HG03045 (cell line): Measurements from ENCODE around the gene OR10AD1.
"Not testable (repeated sequence)": the region's sequence is repeated elsewhere in the genome, so short reads cannot be mapped to it uniquely, and the experiment has no call there.

Experiments used
- ATAC-seq: cut with Tn5 transposase; IDR thresholded peaks from one replicate; pipeline ENCODE4 v1.9.1; 2021; ENCODE audit warnings: mild to moderate bottlenecking, moderate library complexity; ENCODE audit not compliant: unreplicated experiment

Gene OR10AD1

DNA sequence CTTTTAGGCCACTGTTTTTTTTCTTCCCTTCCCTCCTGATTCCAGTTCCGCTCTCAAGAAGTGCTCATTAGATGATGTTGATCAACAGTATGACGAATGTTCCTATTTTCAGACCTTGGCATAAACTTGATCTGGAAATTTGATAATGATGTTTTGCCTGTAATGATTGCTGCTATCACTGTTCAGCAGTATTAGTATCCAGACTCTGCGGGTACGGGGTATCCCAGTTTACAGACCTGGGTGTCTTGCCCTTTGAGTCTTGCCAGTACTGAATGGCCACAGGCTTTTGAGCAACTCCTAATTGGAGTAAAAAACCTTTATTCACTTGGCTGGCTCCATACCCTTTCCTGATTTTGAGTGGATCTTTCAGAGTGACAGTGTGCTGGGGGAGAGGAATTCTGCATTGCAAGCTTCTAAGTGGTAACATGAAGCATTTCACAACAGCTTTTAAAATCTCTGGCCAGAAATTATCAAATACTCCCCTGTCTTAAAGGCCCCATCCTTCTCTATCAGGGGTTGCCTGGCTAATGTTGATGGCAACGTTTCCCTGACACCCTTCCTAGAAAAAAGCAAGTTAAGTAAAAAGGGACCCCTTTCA lies 39.8 kb downstream of the OR10AD1 start:
- ATAC-seq: no peak

DNA sequence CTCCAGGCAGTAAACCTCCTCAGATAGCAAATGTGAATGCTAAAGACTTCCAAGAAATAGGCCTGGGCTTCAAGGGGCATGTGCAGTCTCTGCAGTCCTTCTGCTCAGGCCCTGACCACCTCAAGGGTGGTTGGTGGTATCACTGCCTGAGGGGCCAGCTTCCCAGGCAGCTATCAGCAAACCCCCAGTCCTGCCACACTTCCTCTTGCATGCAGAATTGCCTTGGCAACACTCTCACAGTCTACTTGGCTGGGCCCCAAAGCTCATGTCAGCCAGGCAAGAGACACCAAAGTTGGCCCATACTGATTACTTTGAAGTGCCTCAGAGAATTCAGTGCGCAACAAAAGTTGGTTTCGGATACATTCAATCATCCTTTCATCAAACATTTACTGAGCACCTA lies 42.3 kb downstream of the OR10AD1 start:
- no peak for ATAC-seq

- no peak for ATAC-seq
These were observed 43.0 kb downstream of the OR10AD1 start for GRCh38 chr12:48160046-48160445.

GRCh38 chr12:48157889-48158370 lies 45.2 kb downstream of the OR10AD1 start:
- ATAC-seq: no peak

DNA sequence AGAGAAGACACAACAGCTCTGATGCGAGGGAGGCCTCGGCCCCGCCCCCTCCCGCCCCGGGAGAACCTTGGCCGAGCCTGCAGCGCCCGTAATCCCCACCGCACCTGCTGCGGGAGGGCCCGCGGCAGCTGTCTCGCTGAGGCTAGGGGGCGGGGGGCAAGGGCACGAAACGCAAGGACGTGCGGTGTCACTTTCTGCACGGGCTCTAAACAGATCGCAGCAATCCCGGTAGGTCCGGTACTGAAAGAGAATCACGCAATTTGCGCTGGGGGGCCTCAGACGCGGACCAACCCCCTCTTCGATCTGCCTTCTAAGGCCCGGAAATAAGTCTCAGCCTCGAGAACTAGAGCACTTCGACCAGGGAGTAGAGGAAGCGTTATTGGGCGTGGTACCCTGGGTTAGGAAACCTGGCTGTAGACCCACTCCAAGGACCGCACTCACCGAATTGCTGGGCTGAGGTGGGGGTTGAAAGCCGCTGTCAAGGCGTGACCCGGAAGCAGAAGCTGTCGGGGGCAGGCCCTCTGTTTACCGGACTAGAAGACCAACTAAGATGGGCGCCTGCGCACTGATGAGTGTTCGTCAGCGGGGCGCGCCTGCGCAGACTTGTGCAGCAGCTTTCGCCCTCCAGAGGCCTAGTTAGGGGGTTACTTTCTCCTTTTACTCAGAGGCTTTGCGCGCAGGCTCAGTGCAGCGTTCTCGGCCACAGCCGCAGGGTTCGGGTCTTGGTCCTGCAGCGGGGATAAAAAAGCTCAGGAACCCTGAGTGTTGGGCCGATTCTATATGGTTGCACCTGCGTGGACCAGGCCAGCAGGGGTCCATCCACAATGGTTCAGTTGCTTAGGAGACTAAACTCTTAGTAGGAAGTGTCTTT lies 45.8 kb downstream of the OR10AD1 start, which contains the start of gene ASB8:
ASB8 (minus strand) TSS at position 498 of the 871 bp plus-strand sequence. CDS start 4,019 bp downstream, outside the sequence.
- peak; percentile 89 for ATAC-seq

DNA sequence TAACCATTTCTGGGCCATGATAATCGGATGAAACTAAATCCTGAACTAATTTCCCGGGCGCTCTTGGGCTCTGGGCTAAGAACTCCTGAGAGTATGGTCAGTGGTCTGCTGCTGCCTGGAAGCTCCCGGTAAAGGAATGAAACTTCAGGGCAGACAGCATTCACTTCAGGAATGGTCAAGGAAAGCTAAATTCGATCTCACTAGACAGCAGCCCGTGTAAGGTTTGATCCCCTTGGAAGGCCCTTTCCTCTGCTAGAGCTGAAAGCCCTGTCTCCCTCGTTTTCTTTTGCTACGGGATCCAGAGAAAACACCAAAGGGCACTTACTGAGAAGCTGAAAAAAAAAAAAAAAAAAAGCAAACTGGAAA lies 46.5 kb downstream of the OR10AD1 start:
- no peak for ATAC-seq

DNA sequence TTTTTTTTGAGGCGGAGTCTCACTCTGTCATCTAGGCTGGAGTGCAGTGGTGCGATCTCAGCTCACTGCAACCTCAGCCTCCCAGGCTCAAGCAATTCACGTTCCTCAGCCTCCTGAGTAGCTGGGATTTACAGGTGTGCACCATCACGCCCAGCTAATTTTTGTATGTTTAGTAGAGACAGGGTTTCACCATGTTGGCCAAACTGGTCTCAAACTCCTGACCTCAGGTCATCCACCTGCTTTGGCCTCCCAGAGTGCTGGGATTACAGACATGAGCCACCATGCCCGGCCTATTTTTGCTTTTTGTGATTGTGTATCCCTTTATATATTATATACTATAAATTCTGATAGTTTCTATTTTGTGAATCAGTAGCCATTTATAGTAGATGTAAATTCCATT lies 47.3 kb downstream of the OR10AD1 start:
- not testable (repeated sequence) for ATAC-seq
